SH-SY5Y (cell line): ENCODE results near the gene ATRAID.

Experiments used
- GATA2 ChIP-seq: IDR thresholded peaks from 2 replicates; pipeline ENCODE4 v1.6.1; 2011; ENCODE audit warnings: mild to moderate bottlenecking, low read depth, low read length
- GATA3 ChIP-seq: IDR thresholded peaks from 2 replicates; pipeline ENCODE4 v1.6.1; 2011; ENCODE audit warnings: low read depth, mild to moderate bottlenecking, low read length, moderate library complexity

- TF ChIP-seq GATA3 (no peak), GATA2 (no peak)
These were observed 39.0 kb downstream of the ATRAID start for GRCh38 chr2:27250652-27251379.
